ENCODE results near the gene FXYD5.

FXYD5 gene

GRCh38 chr19:35184267-35184666, 29.7 kb downstream of the FXYD5 start:
- TF ChIP-seq POLR2AphosphoS5 (IDR thresholded peaks at IDR 0.05; ENCODE audit: low read depth, low read length), result no peak
- TF ChIP-seq REST (IDR thresholded peaks at IDR 0.05; ENCODE audit: insufficient read depth in 1 of 2, low read depth in 2 of 2, low read length in 2 of 2), result no peak
- TF ChIP-seq SIN3A (IDR thresholded peaks at IDR 0.05; ENCODE audit: borderline replicate concordance, insufficient read depth, low read length), result no peak
- no peak for TF ChIP-seq FOXP2 (optimal IDR thresholded peaks at IDR 0.05; ENCODE audit: borderline replicate concordance, extremely low read depth, extremely low read length, insufficient read depth)
- no peak for TF ChIP-seq TAF1 (IDR thresholded peaks at IDR 0.05; ENCODE audit: borderline replicate concordance, insufficient read depth, low read length)

- no peak for TF ChIP-seq TAF1 (IDR thresholded peaks at IDR 0.05; ENCODE audit: borderline replicate concordance, insufficient read depth, low read length)
- TF ChIP-seq FOXP2 (optimal IDR thresholded peaks at IDR 0.05; ENCODE audit: borderline replicate concordance, extremely low read depth, extremely low read length, insufficient read depth), result no peak
- TF ChIP-seq POLR2AphosphoS5 (IDR thresholded peaks at IDR 0.05; ENCODE audit: low read depth, low read length), result no peak
- no peak for TF ChIP-seq SIN3A (IDR thresholded peaks at IDR 0.05; ENCODE audit: borderline replicate concordance, insufficient read depth, low read length)
- TF ChIP-seq REST (IDR thresholded peaks at IDR 0.05; ENCODE audit: insufficient read depth in 1 of 2, low read depth in 2 of 2, low read length in 2 of 2), result no peak
These were observed 30.3 kb downstream of the FXYD5 start for GRCh38 chr19:35184884-35185283.

DNA sequence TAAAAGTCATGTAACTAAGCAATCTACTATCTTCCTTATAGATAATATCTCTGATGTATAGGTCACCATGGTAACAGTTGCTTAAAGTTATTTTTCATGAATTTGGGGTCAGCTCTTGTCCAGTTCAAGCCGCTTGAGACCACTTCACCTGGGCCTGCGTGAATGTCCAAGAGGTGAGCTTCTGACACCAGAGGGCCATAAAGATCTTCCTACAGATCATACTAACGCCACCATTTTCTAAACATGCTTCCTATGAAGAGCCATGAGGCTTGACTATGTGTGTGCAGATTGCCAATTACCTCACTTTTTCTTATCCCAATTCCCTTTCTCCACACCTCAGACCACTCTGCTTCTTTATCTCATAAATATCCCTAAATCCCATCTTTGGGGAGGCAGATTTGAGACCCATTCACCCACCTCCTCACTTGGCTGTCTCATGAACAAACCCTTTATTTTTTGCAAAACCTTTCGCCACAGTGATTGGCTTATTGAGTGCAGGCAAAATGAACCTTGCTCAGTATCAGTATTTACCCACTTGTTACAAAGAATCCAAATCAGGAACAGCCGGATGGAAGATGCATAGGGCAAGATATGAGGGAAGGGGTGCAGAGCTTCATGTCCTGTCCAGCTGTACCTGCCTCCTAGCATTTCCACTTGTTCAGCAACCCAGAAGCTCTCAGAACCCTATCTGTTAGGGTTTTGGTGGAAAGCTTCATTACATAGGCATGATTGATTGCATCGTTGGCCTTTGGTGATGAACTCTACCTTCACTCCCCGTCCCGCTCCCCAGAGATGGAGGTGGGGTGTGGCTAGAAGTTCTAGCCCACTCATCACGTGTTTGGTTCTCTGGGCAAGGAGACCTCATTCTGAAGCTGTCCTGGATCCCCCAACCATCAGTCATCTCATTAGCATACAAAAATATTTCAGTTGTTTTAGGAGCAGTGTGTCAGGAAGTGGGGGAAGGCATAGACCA, 39.8 kb downstream of the FXYD5 start:
- TF ChIP-seq SIN3A (IDR thresholded peaks at IDR 0.05; ENCODE audit: borderline replicate concordance, insufficient read depth, low read length) (no peak), POLR2AphosphoS5 (IDR thresholded peaks at IDR 0.05; ENCODE audit: low read depth, low read length) (no peak), TAF1 (IDR thresholded peaks at IDR 0.05; ENCODE audit: borderline replicate concordance, insufficient read depth, low read length) (no peak), FOXP2 (optimal IDR thresholded peaks at IDR 0.05; ENCODE audit: borderline replicate concordance, extremely low read depth, extremely low read length, insufficient read depth) (no peak), REST (IDR thresholded peaks at IDR 0.05; ENCODE audit: insufficient read depth in 1 of 2, low read depth in 2 of 2, low read length in 2 of 2) (no peak)

- no peak for TF ChIP-seq POLR2AphosphoS5 (IDR thresholded peaks at IDR 0.05; ENCODE audit: low read depth, low read length)
- TF ChIP-seq REST (IDR thresholded peaks at IDR 0.05; ENCODE audit: insufficient read depth in 1 of 2, low read depth in 2 of 2, low read length in 2 of 2), result no peak
- TF ChIP-seq FOXP2 (optimal IDR thresholded peaks at IDR 0.05; ENCODE audit: borderline replicate concordance, extremely low read depth, extremely low read length, insufficient read depth), result no peak
- TF ChIP-seq TAF1 (IDR thresholded peaks at IDR 0.05; ENCODE audit: borderline replicate concordance, insufficient read depth, low read length), result no peak
- TF ChIP-seq SIN3A (IDR thresholded peaks at IDR 0.05; ENCODE audit: borderline replicate concordance, insufficient read depth, low read length), result no peak
These were observed 41.3 kb downstream of the FXYD5 start for GRCh38 chr19:35195830-35196229.

Data from PFSK-1 (cell line).